ENCODE data around the gene CEACAM19. TPM values are rescaled to one million over a fixed set of nuclear protein-coding genes. Genes with fewer than 3 reads are reported as not detected.

Gene CEACAM19
- total and polyA plus RNA-seq, 2 of the 13 experiments (the other 11 are each of a cell fraction or from before 2014, with no cell fraction given), result 1.3 to 4.0 TPM

- no peak for TF ChIP-seq KDM2A (CRISPR knock-in tag; IDR thresholded peaks at IDR 0.05; ENCODE audit: borderline replicate concordance, low read depth)
- no peak for TF ChIP-seq GABPB1 (CRISPR knock-in tag; IDR thresholded peaks at IDR 0.05)
- TF ChIP-seq ZNF883 (CRISPR knock-in tag; IDR thresholded peaks at IDR 0.05; ENCODE audit: not compliant biosample characterization), result no peak
- TF ChIP-seq ZEB1 (IDR thresholded peaks at IDR 0.05; ENCODE audit: insufficient replicate concordance, low read depth), result no peak
- TF ChIP-seq ZNF563 (CRISPR knock-in tag; IDR thresholded peaks at IDR 0.05), result no peak
- TF ChIP-seq ATF1 (CRISPR knock-in tag; IDR thresholded peaks at IDR 0.05), result no peak
- TF ChIP-seq SIX1 (CRISPR knock-in tag; IDR thresholded peaks at IDR 0.05; ENCODE audit: borderline replicate concordance), result no peak
- no peak for TF ChIP-seq RAD21 (CRISPR knock-in tag; IDR thresholded peaks at IDR 0.05)
- TF ChIP-seq IRX3 (CRISPR knock-in tag; IDR thresholded peaks at IDR 0.05; ENCODE audit: borderline replicate concordance, low read depth), result no peak
- TF ChIP-seq ZNF644 (CRISPR knock-in tag; IDR thresholded peaks at IDR 0.05; ENCODE audit: low read depth), result peak; percentile 78
- TF ChIP-seq CEBPG (CRISPR knock-in tag; IDR thresholded peaks at IDR 0.05), result no peak; the same call in 1 of the 2 replicates
- TF ChIP-seq RCOR2 (CRISPR knock-in tag; IDR thresholded peaks at IDR 0.05), result peak; percentile 65; the same call in 1 of the 2 replicates
- TF ChIP-seq ZNF564 (CRISPR knock-in tag; IDR thresholded peaks at IDR 0.05), result no peak
- 0 out of 2 replicates have a peak, but pooled peaks have one; percentile 27 for TF ChIP-seq FOXA3 (CRISPR knock-in tag; IDR thresholded peaks at IDR 0.05)
- TF ChIP-seq NPAS2 (CRISPR knock-in tag; IDR thresholded peaks at IDR 0.05; ENCODE audit: borderline replicate concordance), result no peak
- TF ChIP-seq ZNF407 (CRISPR knock-in tag; IDR thresholded peaks at IDR 0.05; ENCODE audit: not compliant biosample characterization), result no peak
- TF ChIP-seq SALL1 (CRISPR knock-in tag; IDR thresholded peaks at IDR 0.05), result peak; percentile 36; the same call in 1 of the 2 replicates
- no peak for TF ChIP-seq ARNTL (CRISPR knock-in tag; IDR thresholded peaks at IDR 0.05)
- no peak for TF ChIP-seq HNRNPUL1 (IDR thresholded peaks at IDR 0.05; ENCODE audit: low read depth, low read length)
- TF ChIP-seq ZBTB46 (CRISPR knock-in tag; IDR thresholded peaks at IDR 0.05; ENCODE audit: borderline replicate concordance), result no peak
- TF ChIP-seq ZNF773 (CRISPR knock-in tag; IDR thresholded peaks at IDR 0.05; ENCODE audit: borderline replicate concordance), result no peak
Observed at GRCh38 chr19:44626048-44626624, 45.1 kb upstream of the CEACAM19 start (continued).
